H1 (cell line): ENCODE data around the gene CABLES2. TPM values are rescaled to one million over a fixed set of nuclear protein-coding genes. Genes with fewer than 3 reads are reported as not detected.

Experiments
- BRCA1 ChIP-seq: IDR thresholded peaks from 2 replicates; pipeline ENCODE4 v1.6.1; 2012; ENCODE audit warnings: low read depth, low read length, improper control_type of control experiment
- GABPA ChIP-seq: IDR thresholded peaks from 2 replicates; pipeline ENCODE4 v1.6.1; 2011; ENCODE audit warnings: mild to moderate bottlenecking, low read length, moderate library complexity, borderline replicate concordance; ENCODE audit not compliant: insufficient read depth
- JUND ChIP-seq: IDR thresholded peaks from 2 replicates; pipeline ENCODE4 v1.6.1; 2011; ENCODE audit warnings: mild to moderate bottlenecking, improper control_type of control experiment, low read length
- RNF2 ChIP-seq: fragments of 200-900, 300-1000 bp; sonication (generic); IDR thresholded peaks from 2 replicates; pipeline ENCODE4 v1.7.1; 2016; ENCODE audit warnings: borderline replicate concordance, low read depth, mild to moderate bottlenecking, antibody characterized with exemption, low read length; ENCODE audit not compliant: poor library complexity, severe bottlenecking; ENCODE audit errors: missing control alignments
- SP4 ChIP-seq: IDR thresholded peaks from 2 replicates; pipeline ENCODE4 v1.6.1; 2012; ENCODE audit warnings: low read length, inconsistent platforms
- polyA plus RNA-seq, 7 experiments: library from polyadenylated mRNA; depleted of rRNA in 3 of 7; stranded (reverse) in 5 of 7; unstranded in 2 of 7; fragments of >200 nt in 5 of 7; fragments of 200-250 nt in 2 of 7; gene quantifications; 1 replicate in 5 of 7; 2 replicates in 1 of 7; 4 replicates in 1 of 7; pipeline versions ENCODE4 v1.2.1 to v1.2.3, GENCODE V29; 2011 to 2013; ENCODE audit warnings: missing spikeins in 2 of 7, mixed read lengths in 2 of 7
- total RNA-seq: library from RNA; stranded (reverse); fragmentation: NEBNext Ultra II Directional; extraction: Animal tissue kit (Norgen Biotek cat#: 25700); gene quantifications from 2 replicates; pipeline ENCODE4 v1.2.1, GENCODE V29; 2021

The CABLES2 gene
- total and polyA plus RNA-seq, 2 of the 8 experiments (the other 6 are each of a cell fraction or from before 2014, with no cell fraction given) = 8.0 to 8.8 TPM

DNA sequence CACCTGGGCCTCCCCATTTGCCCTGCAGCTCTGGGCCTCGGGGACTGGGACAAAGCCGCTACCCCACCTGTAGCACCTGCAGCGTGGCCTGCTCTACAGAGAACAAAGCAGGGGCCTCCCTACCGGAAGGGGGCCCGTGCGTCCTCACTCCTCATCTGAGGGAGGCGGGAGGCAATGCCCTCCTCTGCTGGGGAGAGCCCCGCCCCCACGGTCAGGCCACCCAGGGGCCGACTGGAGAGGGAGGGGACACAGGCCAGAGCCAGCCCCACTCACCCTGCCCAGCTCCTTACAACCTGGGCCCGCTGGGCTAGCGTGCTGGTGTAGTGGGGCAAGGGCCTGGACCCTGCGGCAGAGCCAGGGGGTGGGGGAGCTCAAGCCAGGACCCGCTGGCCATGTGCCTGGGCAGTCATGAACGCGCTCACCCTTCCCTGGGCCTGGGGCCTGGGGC lies 48.0 kb downstream of the CABLES2 start (continued):
- TF ChIP-seq SP4 (no peak), BRCA1 (no peak), RNF2 (no peak), JUND (no peak), GABPA (no peak)
